Measurements from ENCODE around the gene VWA1.
"Not testable (repeated sequence)": the region's sequence is repeated elsewhere in the genome, so short reads cannot be mapped to it uniquely, and the experiment has no call there.

The VWA1 gene

DNA sequence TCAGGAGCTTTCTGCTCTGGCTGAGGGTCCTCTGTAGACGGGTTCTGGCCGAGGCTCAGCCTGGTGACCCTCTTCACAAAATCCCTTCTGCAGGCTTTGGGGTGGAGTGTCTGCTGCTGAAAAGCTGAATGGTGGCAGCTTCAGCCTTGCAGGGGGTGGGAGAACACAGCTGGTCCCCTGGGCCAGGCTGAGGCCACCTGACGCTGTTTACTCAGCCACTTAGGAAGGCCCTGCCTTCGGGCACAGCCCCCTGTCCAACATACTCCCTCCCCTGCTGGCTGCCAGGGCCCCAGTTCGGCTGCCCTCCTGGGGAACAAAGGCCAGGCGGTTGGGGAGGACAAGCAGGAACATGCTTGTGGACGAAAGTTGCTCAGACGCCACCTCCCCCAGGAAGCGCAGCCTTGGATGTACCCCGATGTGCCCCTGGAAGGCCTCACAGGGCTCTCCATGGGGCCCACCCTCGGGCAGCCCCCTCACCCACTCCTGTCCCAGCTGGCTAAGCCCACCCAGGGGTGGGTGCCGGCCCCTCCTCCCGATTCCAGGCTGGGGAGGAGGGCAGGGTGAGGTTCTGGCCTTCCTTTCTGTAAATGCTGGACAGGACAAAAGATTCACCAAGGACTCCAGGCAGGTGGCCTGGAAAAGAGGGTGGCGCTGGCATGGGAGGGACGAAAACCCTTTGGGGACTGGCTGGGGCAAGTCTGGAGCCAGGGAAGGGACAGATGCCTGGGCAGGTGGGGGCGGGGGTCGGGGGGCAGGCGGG, 14.2 kb upstream of the VWA1 start, which contains the start of gene ANKRD65:
Gene ANKRD65 (minus strand): TSS at position 130 of the 760 bp plus-strand sequence. CDS start 271 bp downstream, outside the sequence.
- DNase-seq: peak in 6 of 10 donors; percentile 56 to 92 (median 75)
- intact Hi-C loops (cut with DNase I): no loop called here

DNA sequence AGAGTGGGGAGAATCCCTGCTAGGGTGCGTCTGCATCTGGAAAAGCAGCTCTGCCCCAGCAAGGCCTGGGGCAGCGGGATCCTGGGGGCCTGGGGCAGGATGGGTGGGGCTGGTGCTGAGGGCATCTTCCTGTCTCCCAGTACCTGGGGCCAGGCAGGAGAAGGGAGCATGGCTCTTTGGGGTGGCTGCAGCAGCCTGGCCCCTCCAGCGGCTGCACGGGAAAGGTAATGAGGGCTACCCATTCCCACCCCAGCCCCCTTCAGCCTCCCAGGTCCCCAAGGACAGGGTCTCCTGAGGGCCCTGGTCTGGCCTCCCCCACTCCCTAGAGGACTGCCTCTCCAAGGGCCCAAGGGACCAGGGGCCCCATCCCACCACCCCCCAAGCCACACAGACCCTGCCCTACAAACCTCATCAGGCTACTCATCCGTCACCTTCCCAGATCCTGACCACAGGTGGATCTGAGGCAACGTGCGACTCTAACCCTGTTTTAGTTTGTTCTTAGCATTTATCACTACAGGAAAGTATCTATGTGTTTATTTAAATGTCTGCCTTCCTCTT, 13.5 kb upstream of the VWA1 start:
- intact Hi-C loops (cut with DNase I): no loop called here

DNA sequence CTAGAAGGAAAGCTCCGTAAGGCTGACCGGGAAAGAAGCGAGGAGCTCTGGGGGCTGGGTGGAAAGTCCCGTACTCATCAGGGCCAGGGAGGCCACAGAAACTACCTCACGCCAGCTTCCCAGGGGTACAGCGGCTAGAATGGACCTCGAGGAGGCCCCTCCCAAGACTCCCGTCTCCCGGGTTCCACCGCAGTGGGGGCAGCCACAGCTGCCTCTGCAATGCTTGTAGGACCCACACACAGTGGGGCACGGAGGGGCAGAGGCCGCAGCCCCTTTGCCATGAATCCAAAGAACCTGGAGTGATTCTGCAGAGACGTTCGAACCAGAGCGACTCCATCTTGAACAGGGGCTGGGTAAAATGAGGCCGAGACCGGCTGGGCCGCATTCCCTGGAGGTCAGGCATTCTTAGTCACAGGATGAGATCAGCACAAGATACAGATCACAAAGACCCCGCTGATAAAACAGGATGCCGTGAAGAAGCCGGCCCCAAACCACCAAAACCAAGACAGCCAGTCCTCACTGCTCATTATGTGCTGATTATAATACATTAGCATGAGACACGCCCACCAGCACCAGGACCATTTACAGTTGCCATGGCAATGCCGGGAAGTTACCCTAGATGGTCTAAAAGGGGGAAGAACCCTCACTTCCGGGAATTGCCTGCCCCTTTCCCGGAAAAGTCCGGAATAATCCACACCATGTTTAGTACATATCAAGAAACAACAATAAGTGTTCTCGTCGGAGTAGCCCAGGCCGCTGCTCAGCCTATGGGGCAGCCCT, 12.8 kb upstream of the VWA1 start:
- intact Hi-C loops (cut with DNase I): no loop called here

More for the DNA sequence above, 13.5 kb upstream of the VWA1 start:
- DNase-seq: peak in 3 of 10 donors; percentile 27 to 66 (median 36)

DNA sequence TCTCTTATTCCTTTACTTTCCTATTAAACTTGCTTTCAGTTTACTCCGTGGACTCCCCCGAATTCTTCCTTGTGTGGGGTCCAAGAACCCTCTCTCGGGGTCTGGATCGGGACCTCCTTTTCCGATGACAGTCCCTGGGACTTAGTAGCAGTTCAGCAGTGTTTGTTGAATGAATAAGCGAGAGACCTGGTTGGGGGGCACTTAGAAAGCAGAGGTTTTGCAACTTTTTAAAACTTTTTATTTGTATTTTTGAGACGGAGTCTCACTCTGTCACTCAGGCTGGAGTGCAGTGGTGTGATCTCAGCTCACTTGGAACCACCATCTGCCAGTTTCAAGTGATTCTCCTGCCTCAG, 12.3 kb upstream of the VWA1 start:
- no peak for DNase-seq
- intact Hi-C loops (cut with DNase I): no loop called here

More for the DNA sequence above, 12.8 kb upstream of the VWA1 start:
- DNase-seq: peak in 4 of 10 donors; percentile 47 to 75 (median 64)

DNA sequence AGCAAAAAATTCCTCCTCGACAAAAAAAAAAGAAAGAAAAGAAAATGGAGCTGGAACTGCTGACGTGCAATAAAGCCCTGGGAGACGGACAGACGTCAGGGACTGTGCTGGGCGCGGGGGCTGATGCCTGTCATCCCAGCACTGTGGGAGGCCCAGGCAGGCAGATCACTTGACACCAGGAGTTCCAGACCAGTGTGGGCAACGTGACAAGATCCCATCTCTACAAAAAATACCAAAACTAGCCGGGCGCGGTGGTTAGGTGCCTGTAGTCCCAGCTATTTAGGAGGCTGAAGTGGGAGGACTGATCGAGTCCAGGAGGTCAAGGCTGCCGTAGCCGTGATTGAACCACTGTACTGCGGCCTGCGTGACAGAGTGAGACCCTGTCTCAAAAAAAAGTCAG, 10.8 kb upstream of the VWA1 start:
- DNase-seq: peak in 3 of 10 donors; percentile 48 to 74 (median 48)
- intact Hi-C loops (cut with DNase I): no loop called here

DNA sequence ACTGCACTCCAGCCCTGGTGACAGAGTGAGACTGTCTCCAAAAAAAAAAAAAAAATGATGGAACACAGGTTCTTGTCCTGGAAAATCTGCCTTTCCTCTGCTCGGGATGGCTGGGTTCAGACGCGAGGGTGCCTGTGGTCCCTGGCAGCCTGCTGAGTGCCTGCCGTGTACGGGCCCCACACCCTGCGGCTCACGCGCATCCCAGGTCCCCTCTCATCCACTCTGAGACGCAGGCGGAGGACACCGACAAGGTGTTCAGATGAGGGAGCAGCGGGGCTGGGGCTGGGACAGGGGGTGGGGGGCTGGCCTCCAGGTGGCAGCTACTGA, 10.1 kb upstream of the VWA1 start:
- intact Hi-C loops (cut with DNase I): no loop called here
- no peak for DNase-seq

DNA sequence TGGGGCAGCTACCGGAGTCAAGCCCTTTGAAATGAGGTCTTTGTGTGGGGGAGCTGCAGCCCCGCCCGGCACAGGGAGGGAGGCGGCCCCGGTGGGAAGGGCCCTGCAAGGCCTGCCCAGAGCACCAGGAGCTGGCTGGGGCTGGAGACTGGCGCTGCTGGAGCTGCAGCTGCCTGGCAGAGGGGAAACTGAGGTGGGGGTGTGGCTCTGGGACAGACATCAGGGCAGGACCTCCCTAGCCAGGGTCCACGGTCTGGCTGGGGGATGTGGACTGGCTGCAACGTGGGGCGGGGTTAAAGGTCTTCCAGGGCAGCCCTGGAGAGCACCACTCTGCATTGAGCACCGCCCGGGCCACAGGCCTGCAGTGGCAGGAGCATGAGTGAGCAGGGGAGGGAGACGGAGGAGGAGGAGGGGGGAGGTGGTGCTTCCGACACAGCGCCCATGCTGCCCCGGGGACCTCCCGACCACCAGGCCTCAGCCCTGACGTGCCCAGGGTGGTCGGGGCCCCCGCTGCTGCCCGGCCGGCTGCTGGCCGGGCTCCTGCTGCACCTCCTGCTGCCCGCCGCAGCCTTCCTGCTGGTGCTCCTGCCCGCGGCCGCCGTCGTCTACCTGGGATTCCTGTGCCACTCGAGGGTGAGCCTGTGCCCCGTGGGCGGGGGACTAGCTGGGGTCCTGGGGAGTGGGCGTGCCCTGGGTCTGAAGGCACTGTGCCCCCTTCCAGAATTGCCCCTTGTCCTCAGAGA, 9.6 kb upstream of the VWA1 start:
- peak in 9 of 10 donors; percentile 60 to 98 (median 82) for DNase-seq
- intact Hi-C loops (cut with DNase I): no loop called here

DNA sequence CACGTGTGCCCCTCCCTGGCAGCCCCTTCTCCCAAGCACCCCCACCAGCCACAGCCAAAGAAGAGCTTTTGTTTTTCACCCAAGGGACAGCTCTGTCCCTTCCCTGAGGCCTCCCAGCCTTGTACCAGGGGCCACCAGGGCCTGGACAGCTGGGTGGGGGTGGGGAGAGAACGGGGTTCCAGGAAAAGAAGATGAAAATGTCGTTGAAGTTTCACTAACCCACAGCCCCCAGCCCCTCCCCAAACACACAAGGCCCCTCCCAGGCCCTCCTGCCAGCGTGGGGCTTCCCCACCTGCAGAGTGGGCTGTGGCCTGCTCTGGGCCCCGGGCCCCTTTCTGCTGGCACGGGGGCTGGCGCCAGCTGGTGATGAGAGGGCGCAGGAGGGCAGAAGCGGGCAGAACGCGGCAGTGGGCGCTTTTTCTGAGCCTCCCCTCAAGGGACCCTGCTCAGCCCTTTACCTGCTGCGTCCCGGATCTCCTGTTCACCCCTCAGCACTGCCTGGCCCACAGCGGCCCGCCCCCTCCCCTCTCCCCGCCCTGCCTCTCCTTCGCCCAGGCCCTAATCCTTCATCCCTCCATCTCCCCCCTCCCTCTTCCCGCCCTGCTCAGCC, 8.9 kb upstream of the VWA1 start:
- DNase-seq: peak in 8 of 10 donors; percentile 55 to 95 (median 72)
- intact Hi-C loops (cut with DNase I): no loop called here

DNA sequence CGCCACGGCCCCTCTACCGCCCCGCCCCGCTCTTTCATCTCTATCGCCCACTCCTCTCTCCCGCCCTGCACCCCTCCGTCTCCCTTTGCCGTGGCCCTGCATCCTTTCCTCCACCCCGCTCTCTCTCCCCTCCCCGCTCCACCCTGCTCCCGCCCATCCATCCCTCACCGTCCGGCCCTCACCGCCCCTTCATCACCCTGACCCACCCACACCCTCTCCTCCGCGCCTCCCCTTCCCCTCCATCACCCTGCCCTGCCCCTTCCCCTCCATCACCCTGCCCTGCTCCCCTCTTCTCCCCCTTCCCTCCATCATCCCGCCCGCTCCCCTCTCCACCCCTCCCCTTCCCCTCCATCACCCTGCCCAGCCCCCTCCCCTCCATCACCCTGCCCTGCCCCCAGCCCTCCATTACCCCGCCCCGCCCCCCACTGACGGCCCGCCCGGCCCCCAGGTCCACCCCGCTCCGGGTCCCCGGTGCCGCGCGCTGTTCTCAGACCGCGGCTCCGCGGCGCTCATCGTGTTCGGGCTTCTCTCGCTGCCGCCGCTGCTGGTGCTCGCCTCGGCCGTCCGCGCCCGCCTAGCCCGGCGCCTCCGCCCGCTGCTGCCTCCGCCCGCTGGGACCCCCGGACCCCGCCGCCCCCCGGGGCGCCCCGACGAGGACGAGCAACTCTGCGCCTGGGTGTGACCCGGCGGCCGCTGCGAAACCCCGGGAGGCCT, 8.2 kb upstream of the VWA1 start:
- DNase-seq: peak in 8 of 10 donors; percentile 43 to 92 (median 71)
- intact Hi-C loops (cut with DNase I): no loop called here

DNA sequence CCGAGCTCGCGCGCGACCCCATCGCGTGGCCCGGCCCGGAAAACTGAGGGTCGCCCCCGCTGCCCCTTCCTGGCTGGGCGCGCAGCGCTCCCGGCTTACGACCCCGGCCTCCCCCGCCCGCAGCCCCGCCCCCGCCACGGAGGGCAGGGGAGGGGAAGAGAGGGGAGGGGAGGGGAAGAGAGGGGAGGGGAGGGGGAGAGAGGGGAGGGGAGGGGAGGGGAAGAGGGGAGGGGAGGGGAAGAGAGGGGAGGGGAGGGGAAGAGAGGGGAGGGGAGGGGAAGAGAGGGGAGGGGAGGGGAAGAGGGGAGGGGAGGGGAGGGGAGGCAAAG, 7.7 kb upstream of the VWA1 start:
- intact Hi-C loops (cut with DNase I): no loop called here
- peak in 1 of 10 donors; percentile 39 for DNase-seq

DNA sequence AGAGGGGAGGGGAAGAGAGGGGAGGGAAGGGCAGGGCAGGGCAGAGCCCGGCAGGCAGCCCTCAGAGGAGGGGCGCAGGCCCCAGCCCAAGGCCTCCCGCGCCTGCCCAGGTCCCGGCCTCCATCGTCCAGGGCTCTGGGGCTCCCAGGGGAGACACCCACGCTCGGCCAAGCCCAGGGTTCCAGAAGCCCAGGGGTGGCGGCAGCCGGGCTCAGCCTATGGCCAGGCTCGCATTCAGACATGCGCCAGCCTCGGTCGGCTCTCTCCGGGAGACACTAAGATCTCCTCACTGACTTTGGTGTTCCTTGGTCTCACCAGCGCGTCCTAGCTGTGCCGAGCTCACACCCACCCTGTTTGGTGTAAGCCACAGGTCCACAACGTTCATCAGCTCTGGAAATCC, 7.3 kb upstream of the VWA1 start:
- intact Hi-C loops (cut with DNase I): no loop called here
- peak in 5 of 10 donors; percentile 18 to 88 (median 67) for DNase-seq

DNA sequence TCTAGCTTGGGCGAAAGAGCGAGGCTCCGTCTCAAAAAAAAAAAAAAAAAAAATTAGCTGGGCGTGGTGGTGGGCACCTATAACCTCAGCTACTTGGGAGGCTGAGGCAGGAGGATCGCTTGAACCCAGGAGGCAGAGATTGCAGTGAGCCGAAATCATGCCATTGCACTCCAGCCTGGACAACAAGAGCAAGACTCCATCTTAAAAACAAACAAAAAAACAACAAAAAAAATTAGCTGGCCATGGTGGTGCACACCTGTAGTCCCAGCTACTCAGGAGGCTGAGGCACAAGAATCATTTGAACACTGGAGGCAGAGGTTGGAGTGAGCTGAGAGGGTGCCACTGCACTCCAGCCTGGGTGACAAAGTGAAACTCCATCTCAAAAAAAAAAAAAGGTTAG, 6.5 kb upstream of the VWA1 start:
- peak in 2 of 10 donors; percentile 15 for DNase-seq
- intact Hi-C loops (cut with DNase I): not testable (repeated sequence)

DNA sequence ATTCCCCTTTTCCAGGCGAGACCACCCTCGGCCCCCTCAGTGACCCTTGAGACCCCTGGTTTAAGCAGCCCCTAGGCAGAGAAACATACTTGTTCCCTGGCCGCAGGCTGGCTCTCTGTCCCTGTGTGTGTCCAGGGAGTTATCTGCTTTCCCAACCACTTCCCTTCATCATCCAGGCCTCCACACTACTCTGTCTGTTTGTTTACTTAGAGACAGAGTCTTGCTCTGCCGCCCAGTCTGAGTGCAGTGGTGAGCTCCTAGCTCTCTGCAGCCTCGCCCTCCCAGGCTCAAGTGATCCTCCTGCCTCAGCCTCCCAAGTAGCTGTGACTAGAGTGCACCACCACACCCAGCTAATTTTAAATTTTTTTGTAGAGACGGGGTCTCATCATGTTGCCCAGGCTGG, 5.8 kb upstream of the VWA1 start:
- intact Hi-C loops (cut with DNase I): no loop called here
- peak in 4 of 10 donors; percentile 8 to 56 (median 49) for DNase-seq

DNA sequence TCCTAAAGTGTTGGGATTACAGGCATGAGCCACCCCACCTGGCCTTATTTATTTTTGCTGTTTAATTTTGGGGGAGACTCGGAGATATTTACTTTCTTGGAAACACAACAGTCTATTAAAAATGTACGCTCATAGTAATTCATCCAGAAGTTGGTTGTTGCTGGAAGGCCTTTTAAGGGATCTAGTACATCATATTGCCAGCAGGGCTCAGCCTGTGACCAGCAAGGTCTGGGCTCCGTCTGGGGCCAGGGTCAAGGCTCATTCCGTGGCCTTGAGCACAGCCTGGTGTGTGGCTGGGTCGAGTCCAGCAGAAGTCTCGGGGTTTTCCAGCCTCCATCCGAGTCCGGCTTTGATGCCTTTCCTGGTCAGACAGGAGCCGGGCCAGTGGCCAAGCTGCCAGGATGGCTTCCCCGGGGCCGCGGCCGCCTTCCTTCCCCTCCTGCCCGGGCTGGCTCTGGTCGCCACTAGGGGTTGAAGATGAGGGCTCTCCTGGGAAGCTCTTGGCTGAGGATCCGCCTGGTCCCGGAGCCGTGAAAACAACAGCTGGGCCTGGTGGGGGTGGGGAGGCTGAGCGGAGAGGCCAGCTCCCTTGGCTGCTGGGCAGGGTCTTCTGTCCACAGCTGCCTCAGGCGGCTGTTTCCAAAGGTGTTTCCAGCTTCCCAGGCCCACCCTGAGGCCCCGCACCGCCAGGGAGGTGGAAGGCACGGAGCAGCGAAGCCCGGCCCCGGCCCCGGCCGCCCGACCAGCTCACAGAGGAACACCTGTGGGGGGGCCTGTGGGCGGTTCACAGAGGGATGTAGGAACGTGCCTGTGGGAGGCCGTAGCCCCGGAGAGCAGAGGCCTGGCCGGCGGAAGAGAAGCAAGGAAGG, 5.1 kb upstream of the VWA1 start:
- intact Hi-C loops (cut with DNase I): no loop called here
- peak in 7 of 10 donors; percentile 54 to 95 (median 77) for DNase-seq

DNA sequence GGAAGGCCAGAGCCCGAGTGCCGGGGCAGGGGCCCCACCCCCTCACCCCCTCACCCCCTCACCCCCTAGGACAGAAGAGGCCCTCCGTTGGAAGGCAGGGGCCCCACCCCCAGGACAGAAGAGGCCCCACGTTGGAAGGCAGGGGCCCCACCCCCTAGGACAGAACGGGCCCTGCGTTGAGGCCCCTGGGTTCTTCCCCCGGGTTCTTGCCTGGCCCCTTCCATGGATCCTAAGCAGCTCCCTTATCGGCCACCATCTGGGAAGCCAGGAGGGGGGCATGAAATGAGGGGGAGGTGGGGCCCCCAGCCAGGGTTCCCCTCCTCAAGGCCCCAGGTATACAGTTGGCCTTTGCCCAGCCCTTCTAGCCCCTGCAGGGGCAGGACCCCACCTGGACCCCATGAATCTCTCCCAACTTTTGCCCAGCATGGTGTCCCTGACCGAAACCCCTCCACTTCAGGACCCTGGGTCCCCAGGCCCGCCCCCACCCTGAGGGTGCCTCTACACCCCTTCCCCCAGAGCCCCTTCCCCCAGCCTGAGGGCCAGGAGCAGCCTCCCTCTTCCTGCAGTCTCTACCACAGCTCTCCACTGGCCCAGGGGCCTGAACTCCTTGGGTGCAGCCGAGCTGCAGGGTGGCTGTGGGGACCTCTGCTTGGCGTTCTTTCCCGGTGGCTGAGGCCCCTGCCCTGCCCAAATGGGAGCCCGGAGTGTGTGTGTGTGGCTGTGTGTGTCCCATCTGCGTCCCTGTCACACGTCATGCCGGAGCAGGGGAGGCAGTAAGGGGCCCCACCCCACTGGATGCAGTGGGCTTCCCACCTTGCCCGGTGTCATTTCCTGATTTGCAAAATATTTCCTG, 4.3 kb upstream of the VWA1 start:
- DNase-seq: peak in 4 of 10 donors; percentile 46 to 87 (median 70)
- intact Hi-C loops (cut with DNase I): no loop called here

DNA sequence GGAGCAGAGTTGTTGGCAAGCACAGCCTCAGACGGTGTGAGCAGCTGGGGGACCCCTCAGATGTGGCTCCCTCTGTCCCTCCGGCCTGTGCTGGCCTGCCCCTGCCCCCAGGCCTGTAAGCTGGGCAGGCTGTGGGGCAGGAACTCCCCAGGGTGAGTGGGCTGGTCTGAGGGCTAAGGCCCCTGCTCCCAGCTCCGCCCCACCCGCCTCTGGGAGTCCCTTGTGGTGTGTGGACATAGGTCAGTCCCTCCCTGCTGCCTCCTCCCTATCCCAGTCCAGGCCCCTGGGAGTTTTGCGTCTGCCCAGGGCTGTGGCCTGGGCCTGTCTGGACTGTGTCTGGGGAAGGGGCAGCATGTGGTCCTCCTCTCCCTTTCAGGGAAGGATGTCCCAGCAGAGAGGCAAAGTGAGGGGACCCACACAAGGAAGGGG, 3.6 kb upstream of the VWA1 start:
- intact Hi-C loops (cut with DNase I): no loop called here
- DNase-seq: peak in 4 of 10 donors; percentile 52 to 88 (median 77)

DNA sequence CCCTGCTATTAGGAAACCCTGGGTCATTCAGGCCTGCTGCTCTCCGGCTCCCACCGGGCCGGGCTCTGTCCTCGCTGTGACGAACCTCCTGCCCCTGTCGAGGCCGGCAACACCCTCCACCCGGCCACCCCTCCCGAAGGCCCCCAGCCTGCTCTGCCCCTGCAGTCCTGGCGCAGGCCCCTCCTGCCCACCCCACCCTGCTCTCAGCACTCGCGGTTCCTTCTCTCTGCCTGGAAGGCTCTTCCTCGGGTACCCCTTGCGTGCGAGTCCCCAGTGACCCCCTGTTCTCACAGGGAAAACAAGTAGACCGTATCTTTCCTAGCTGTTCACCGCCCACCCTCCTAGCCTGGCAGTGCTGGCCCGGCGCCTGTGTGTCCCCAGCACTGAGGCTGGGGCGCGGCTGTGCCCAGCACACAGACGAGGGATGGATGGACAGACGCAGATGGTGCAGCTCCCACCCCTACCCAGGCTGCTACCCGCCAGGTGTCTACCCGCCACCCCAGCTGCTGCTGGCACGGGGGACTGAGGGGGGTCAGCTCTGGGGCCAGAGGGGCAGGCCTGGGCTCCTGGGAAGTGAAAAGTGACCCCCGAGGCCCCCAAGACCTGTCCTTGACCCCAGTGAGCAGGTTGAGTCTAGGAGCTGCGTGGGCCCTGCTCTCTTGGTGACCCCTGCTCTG, 3.1 kb upstream of the VWA1 start:
- intact Hi-C loops (cut with DNase I): no loop called here
- DNase-seq: peak in 4 of 10 donors; percentile 41 to 86 (median 77)

Data from posterior cingulate gyrus (tissue), 11 donors.